SK-N-SH treated with all-trans-retinoic acid at 6 μM for 48 hours (cell line): ENCODE results near the gene SNRPA1.

Experiments
- ARNTL ChIP-seq: fragments of 450-650 bp; formaldehyde crosslinking; IDR thresholded peaks from 2 replicates; pipeline ENCODE4 v1.5.0; 2020; ENCODE audit warnings: low read depth, mild to moderate bottlenecking, moderate library complexity, borderline replicate concordance
- OSR1 ChIP-seq: fragments of 250-450 bp; sonication (Bioruptor Pico); IDR thresholded peaks from 2 replicates; pipeline ENCODE4 v1.8.0; 2022; ENCODE audit warnings: moderate library complexity, mild to moderate bottlenecking, inconsistent platforms
- PPARA ChIP-seq: fragments of 250-450 bp; sonication (Bioruptor Pico); IDR thresholded peaks from 2 replicates; pipeline ENCODE4 v1.5.0; 2020; ENCODE audit warnings: mild to moderate bottlenecking, borderline replicate concordance
- ZFP3 ChIP-seq: fragments of 250-450 bp; sonication (Bioruptor Pico); IDR thresholded peaks from 2 replicates; pipeline ENCODE4 v1.5.0; 2020; ENCODE audit warnings: mild to moderate bottlenecking, moderate library complexity

- no peak for TF ChIP-seq OSR1 (CRISPR knock-in tag)
- TF ChIP-seq ZFP3 (CRISPR knock-in tag) = no peak
- TF ChIP-seq PPARA (CRISPR knock-in tag) = no peak
- TF ChIP-seq ARNTL = no peak
Observed at GRCh38 chr15:101324524-101325177, 29.6 kb upstream of the SNRPA1 start.
